Measurements from ENCODE around the gene MYO18A.

Gene MYO18A

DNA sequence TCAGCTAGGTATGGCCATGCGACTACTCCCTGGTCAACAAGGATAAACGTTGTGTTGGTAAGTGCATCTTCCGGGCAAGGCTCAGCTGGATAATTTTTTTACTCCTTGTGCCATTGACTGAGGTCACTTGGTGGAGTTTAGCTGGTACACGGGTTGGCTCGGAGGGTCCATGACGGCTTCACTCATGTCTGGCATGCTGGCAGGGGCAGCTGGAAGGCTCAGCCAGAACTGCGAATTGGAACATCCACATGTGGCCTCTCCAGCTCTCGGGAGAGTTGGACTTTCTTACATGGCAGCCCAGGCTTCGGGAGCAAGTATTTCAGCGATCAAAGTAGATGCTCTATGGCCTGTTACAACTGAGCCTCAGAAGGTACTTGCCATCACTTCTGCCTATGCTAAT, 35.0 kb upstream of the MYO18A start:
- Histone ChIP-seq H3K9ac (ENCODE audit: low read length) (no peak overlapping the region), H3K4me3 (ENCODE audit: low read length) (no peak overlapping the region), H3K4me1 (ENCODE audit: low read length) (peaks cover 9% of the 10 kb centered on the region), H3K36me3 (replicated peaks; ENCODE audit: low read depth, low read length) (no peaks in the 10 kb centered on the region), H2AFZ (ENCODE audit: low read depth, low read length) (no peak overlapping the region), H3K4me2 (ENCODE audit: low read length) (no peak overlapping the region), H4K20me1 (ENCODE audit: insufficient read depth, low read length) (no peaks in the 10 kb centered on the region), H3K27ac (ENCODE audit: low read length) (no peak overlapping the region), H3K79me2 (ENCODE audit: low read length) (no peaks in the 10 kb centered on the region), H3K9me3 (ENCODE audit: insufficient read depth, low read length) (no peaks in the 10 kb centered on the region), H3K27me3 (ENCODE audit: low read depth, low read length) (peaks cover 12% of the 10 kb centered on the region; the same call in 1 of the 2 replicates)
- TF ChIP-seq, protein P1, sequence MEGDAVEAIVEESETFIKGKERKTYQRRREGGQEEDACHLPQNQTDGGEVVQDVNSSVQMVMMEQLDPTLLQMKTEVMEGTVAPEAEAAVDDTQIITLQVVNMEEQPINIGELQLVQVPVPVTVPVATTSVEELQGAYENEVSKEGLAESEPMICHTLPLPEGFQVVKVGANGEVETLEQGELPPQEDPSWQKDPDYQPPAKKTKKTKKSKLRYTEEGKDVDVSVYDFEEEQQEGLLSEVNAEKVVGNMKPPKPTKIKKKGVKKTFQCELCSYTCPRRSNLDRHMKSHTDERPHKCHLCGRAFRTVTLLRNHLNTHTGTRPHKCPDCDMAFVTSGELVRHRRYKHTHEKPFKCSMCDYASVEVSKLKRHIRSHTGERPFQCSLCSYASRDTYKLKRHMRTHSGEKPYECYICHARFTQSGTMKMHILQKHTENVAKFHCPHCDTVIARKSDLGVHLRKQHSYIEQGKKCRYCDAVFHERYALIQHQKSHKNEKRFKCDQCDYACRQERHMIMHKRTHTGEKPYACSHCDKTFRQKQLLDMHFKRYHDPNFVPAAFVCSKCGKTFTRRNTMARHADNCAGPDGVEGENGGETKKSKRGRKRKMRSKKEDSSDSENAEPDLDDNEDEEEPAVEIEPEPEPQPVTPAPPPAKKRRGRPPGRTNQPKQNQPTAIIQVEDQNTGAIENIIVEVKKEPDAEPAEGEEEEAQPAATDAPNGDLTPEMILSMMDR (IDR thresholded peaks at IDR 0.05; ENCODE audit: low read depth, low read length) = no peak
- TF ChIP-seq EZH2phosphoT487 (IDR thresholded peaks at IDR 0.05; ENCODE audit: low read depth) = no peak

DNA sequence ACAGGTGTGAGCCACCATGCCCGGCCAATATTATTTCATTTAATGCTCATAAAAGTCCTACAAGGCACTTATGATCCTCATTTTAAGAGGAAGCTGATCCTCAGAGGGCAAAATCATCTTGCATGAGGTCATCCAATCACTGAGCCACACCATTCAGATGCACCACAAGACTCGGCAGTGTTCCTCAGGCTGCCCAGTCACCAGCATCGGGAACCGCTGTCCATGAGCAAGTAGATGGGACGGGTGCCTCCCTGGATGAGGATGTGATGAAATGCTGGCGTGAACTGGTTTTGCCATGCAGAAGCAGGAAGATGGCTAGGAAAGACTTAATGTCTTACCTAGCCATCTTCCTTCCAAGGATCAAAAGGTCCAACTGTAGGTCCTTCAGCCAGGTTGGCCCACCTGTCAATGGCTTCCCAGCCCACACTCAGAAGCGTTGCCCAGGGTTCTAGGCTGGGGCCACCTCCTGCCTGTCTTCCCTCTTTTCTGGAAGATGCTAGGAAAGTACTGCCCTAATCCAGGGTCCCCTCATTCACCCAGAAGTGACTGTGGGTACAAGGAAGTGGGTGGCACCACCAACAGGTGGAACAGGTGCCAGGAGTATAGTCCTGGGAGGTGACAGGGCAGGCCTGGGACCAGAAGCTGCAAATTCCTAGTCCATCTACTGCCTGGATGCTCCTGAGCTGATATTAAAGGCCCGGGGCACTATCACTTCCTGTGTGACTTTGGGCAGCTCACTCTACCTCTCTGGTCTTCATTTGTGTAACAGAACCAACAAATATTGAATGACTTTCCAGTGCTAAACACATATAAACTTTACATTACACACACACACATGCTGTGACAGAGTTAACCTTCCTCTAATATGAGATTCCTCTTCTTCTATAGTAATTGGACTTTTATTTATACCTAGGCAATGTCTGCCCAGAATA, 34.3 kb upstream of the MYO18A start:
- Histone ChIP-seq H3K9me3 (ENCODE audit: insufficient read depth, low read length) (no peaks in the 10 kb centered on the region), H3K4me2 (ENCODE audit: low read length) (no peak overlapping the region), H3K27ac (ENCODE audit: low read length) (no peak overlapping the region), H3K9ac (ENCODE audit: low read length) (no peak overlapping the region), H3K4me3 (ENCODE audit: low read length) (no peak overlapping the region), H3K79me2 (ENCODE audit: low read length) (no peaks in the 10 kb centered on the region), H4K20me1 (ENCODE audit: insufficient read depth, low read length) (no peaks in the 10 kb centered on the region), H3K27me3 (ENCODE audit: low read depth, low read length) (peaks cover 12% of the 10 kb centered on the region; the same call in 1 of the 2 replicates), H3K4me1 (ENCODE audit: low read length) (peaks cover 4% of the 10 kb centered on the region), H2AFZ (ENCODE audit: low read depth, low read length) (no peak overlapping the region), H3K36me3 (replicated peaks; ENCODE audit: low read depth, low read length) (no peaks in the 10 kb centered on the region)
- no peak for TF ChIP-seq EZH2phosphoT487 (IDR thresholded peaks at IDR 0.05; ENCODE audit: low read depth)
- TF ChIP-seq, protein P1 (IDR thresholded peaks at IDR 0.05; ENCODE audit: low read depth, low read length) = no peak

DNA sequence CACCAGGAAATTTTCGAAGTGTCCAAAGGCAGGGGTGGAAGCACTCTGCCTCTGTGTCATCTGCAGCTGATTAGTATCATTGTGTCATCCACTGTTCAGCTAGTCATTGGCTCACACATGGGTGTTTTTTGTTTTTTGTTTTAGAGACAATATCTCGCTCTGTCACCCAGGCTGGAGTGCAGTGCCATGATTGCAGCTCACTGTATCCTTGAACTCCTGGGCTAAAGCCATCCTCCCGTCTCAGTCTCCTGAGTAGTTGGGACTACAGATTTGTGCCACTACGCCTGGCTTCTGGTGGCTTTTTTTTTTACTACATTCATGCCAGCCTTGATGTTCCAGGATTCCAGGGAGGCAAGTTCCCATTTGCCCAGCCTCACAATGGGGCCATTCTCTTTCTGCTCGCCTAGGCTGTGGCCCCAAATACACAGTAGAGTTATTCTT, 32.5 kb upstream of the MYO18A start:
- no peak overlapping the region for H3K9ac ChIP-seq (ENCODE audit: low read length)
- H2AFZ ChIP-seq (ENCODE audit: low read depth, low read length) = no peak overlapping the region
- no peaks in the 10 kb centered on the region for H3K79me2 ChIP-seq (ENCODE audit: low read length)
- H3K27me3 ChIP-seq (ENCODE audit: low read depth, low read length) = peaks cover 12% of the 10 kb centered on the region; the same call in 1 of the 2 replicates
- TF ChIP-seq, protein P1 (IDR thresholded peaks at IDR 0.05; ENCODE audit: low read depth, low read length) = no peak
- no peak for TF ChIP-seq EZH2phosphoT487 (IDR thresholded peaks at IDR 0.05; ENCODE audit: low read depth)
- H3K27ac ChIP-seq (ENCODE audit: low read length) = no peak overlapping the region
- H3K9me3 ChIP-seq (ENCODE audit: insufficient read depth, low read length) = no peaks in the 10 kb centered on the region
- no peaks in the 10 kb centered on the region for H3K4me1 ChIP-seq (ENCODE audit: low read length)
- no peaks in the 10 kb centered on the region for H4K20me1 ChIP-seq (ENCODE audit: insufficient read depth, low read length)
- no peak overlapping the region for H3K4me2 ChIP-seq (ENCODE audit: low read length)
- H3K36me3 ChIP-seq (replicated peaks; ENCODE audit: low read depth, low read length) = no peaks in the 10 kb centered on the region
- H3K4me3 ChIP-seq (ENCODE audit: low read length) = no peak overlapping the region

DNA sequence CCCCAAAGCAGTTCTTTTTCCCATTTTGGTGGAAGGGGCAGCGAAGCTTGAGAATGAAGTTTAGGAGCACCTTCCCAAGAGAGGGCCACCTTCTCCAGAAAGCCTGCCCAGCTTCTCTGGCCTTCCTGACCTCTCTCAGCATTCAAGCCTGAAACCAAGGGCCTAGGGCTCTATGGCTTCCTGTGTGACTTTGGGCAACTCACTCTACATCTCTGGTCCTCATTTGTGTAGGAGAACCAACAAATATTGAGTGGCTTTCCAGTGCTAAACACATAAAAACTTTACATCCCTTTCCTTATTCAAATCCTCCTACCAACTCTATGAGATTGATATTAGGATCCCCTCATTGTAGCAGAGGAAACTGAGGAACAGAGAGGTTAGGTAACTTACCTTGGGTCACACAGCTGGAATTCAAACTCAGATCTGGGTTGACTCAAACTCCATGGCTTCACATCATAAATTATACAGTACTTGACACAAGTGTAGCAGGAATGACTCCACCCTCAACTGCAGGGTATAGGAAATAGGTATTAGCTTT, 32.0 kb upstream of the MYO18A start:
- no peak overlapping the region for H3K4me3 ChIP-seq (ENCODE audit: low read length)
- 0 out of 2 replicates have a peak, but pooled peaks cover 8% of the 10 kb centered on the region for H3K27me3 ChIP-seq (ENCODE audit: low read depth, low read length)
- no peak overlapping the region for H2AFZ ChIP-seq (ENCODE audit: low read depth, low read length)
- H3K4me2 ChIP-seq (ENCODE audit: low read length) = no peak overlapping the region
- no peaks in the 10 kb centered on the region for H3K36me3 ChIP-seq (replicated peaks; ENCODE audit: low read depth, low read length)
- TF ChIP-seq EZH2phosphoT487 (IDR thresholded peaks at IDR 0.05; ENCODE audit: low read depth) = no peak
- TF ChIP-seq, protein P1 (IDR thresholded peaks at IDR 0.05; ENCODE audit: low read depth, low read length) = no peak
- no peaks in the 10 kb centered on the region for H3K79me2 ChIP-seq (ENCODE audit: low read length)
- no peaks in the 10 kb centered on the region for H4K20me1 ChIP-seq (ENCODE audit: insufficient read depth, low read length)
- H3K4me1 ChIP-seq (ENCODE audit: low read length) = no peaks in the 10 kb centered on the region
- H3K27ac ChIP-seq (ENCODE audit: low read length) = no peak overlapping the region
- no peaks in the 10 kb centered on the region for H3K9me3 ChIP-seq (ENCODE audit: insufficient read depth, low read length)
- H3K9ac ChIP-seq (ENCODE audit: low read length) = no peak overlapping the region
